K562 (cell line): ENCODE results near the gene ACSM5. TPM values are rescaled to one million over a fixed set of nuclear protein-coding genes. Genes with fewer than 3 reads are reported as not detected.

ENCODE experiments used
- ATAC-seq: fragments of 200-7000 bp; cut with Tn5 transposase; 3 replicates; pipeline ENCODE4 v1.9.1; 2020; ENCODE audit warnings: moderate library complexity
- BruUV-seq: library from RNA; stranded (reverse); fragments of 400-500 nt; replicated peaks from 2 replicates; lab custom pipeline; 2021; lab: Mats Ljungman, UMichigan
- CTCF ChIA-PET: fragments of 300-600 bp; formaldehyde crosslinking; extraction: SDS; loops from one replicate; lab custom pipeline; 2021; ENCODE audit warnings: low intra/inter-chr PET ratio; lab: Yijun Ruan, JAX
- POLR2A ChIA-PET: fragments of 300-600, 350-650 bp; sonication (Branson Sonifier 250); formaldehyde crosslinking; extraction: SDS; loops from one replicate; lab custom pipeline; 2021; ENCODE audit warnings: antibody characterized with exemption, inconsistent platforms; lab: Yijun Ruan, JAX
- DNase-seq, 4 experiments: peaks; one replicate each; pipeline versions ENCODE4 v3.0.0 to v3.0.0-alpha.2; 2011 to 2018; ENCODE audit warnings: low spot score in 3 of 4, mixed read lengths in 3 of 4; ENCODE audit errors: extremely low read depth in 1 of 4
- FAIRE-seq: peaks from 2 replicates; lab custom pipeline; 2011; peaks lifted over from hg19 to GRCh38; lab: Jason Lieb, UNC
- H2AFZ ChIP-seq: 2 replicates; pipeline ENCODE4 v1.6.0; 2011; ENCODE audit warnings: low read depth, low read length, control low read depth, inconsistent platforms
- H3K27ac ChIP-seq: fragments of 200-600 bp; 3 replicates; pipeline ENCODE4 v1.8.0; 2011; ENCODE audit warnings: low read depth, mild to moderate bottlenecking, control low read depth, inconsistent platforms, low read length, moderate library complexity, mixed read lengths; ENCODE audit errors: extremely low read depth
- H3K27me3 ChIP-seq, 2 experiments: fragments of 300-600 bp in 1 of 2; 2 replicates in 1 of 2; 3 replicates in 1 of 2; pipeline versions ENCODE4 v1.6.0 to v1.8.0; 2011; ENCODE audit warnings: inconsistent platforms in 2 of 2, low read length in 2 of 2, mild to moderate bottlenecking in 1 of 2, mixed read lengths in 1 of 2, moderate library complexity in 1 of 2; ENCODE audit not compliant: control insufficient read depth in 2 of 2, insufficient read depth in 2 of 2
- H3K36me3 ChIP-seq: fragments of 300-600 bp; 3 replicates; pipeline ENCODE4 v1.8.0; 2011; ENCODE audit warnings: mild to moderate bottlenecking, low read length, inconsistent platforms; ENCODE audit not compliant: control insufficient read depth, insufficient read depth
- H3K4me1 ChIP-seq, 2 experiments: fragments of 200-600 bp in 1 of 2; replicated peaks in 1 of 2; 2 replicates in 1 of 2; 3 replicates in 1 of 2; pipeline versions ENCODE4 v1.5.1 to v1.8.0; 2011; ENCODE audit warnings: inconsistent platforms in 2 of 2, low read length in 2 of 2, mild to moderate bottlenecking in 1 of 2, mixed read lengths in 1 of 2, moderate library complexity in 1 of 2; ENCODE audit not compliant: control insufficient read depth in 2 of 2, insufficient read depth in 2 of 2
- H3K4me2 ChIP-seq: 2 replicates; pipeline ENCODE4 v1.6.1; 2011; ENCODE audit warnings: low read length, control low read depth, inconsistent platforms, mixed read lengths; ENCODE audit not compliant: insufficient read depth
- H3K4me3 ChIP-seq: fragments of 200-600 bp; sonication (generic), shearing (Covaris generic); 2 replicates; pipeline ENCODE4 v1.5.1; 2016; ENCODE audit warnings: control low read depth, inconsistent platforms
- H3K79me2 ChIP-seq: fragments of 200-600 bp; 3 replicates; pipeline ENCODE4 v1.8.0; 2011; ENCODE audit warnings: low read length, inconsistent platforms; ENCODE audit not compliant: control insufficient read depth, insufficient read depth
- H3K9ac ChIP-seq, 2 experiments: 2 replicates each; pipeline versions ENCODE4 v1.6.0 to v1.6.1; 2011; ENCODE audit warnings: low read depth in 2 of 2, low read length in 2 of 2, control low read depth in 1 of 2, inconsistent platforms in 1 of 2, mild to moderate bottlenecking in 1 of 2, mixed read lengths in 1 of 2; ENCODE audit not compliant: insufficient read depth in 1 of 2
- H3K9me1 ChIP-seq: one replicate; pipeline ENCODE4 v1.6.0; 2011; ENCODE audit warnings: inconsistent platforms, mild to moderate bottlenecking, low read length, moderate library complexity; ENCODE audit not compliant: control insufficient read depth, insufficient read depth
- H3K9me3 ChIP-seq: replicated peaks from 2 replicates; pipeline ENCODE4 v1.5.1; 2011; ENCODE audit warnings: low read depth, low read length, inconsistent platforms; ENCODE audit not compliant: control insufficient read depth, insufficient read depth
- H4K20me1 ChIP-seq: replicated peaks from 2 replicates; pipeline ENCODE4 v1.6.1; 2011; ENCODE audit warnings: low read length, inconsistent platforms, mixed read lengths; ENCODE audit not compliant: control insufficient read depth, insufficient read depth
- ADNP ChIP-seq: fragments of 200-800 bp; sonication (Bioruptor generic); IDR thresholded peaks from 2 replicates; pipeline ENCODE4 v1.6.1; 2016; ENCODE audit warnings: missing genetic modification characterization, missing compliant biosample characterization
- ATF6 ChIP-seq: sonication (generic); formaldehyde crosslinking; IDR thresholded peaks from 2 replicates; pipeline ENCODE4 v1.4.0; 2020; ENCODE audit warnings: mild to moderate bottlenecking, missing genetic modification reagents
- FOXJ3 ChIP-seq: sonication (generic); formaldehyde crosslinking; IDR thresholded peaks from 2 replicates; pipeline ENCODE4 v1.4.0; 2020; ENCODE audit warnings: mild to moderate bottlenecking, missing genetic modification reagents
- GATA2 ChIP-seq: sonication (generic); formaldehyde crosslinking; IDR thresholded peaks from 2 replicates; pipeline ENCODE4 v1.4.0; 2020; ENCODE audit warnings: mild to moderate bottlenecking, missing genetic modification reagents
- GATAD2A ChIP-seq: fragments of 450-650 bp; IDR thresholded peaks from 2 replicates; pipeline ENCODE4 v1.6.1; 2017
- POLR2B ChIP-seq: fragments of 450-650 bp; IDR thresholded peaks from 2 replicates; pipeline ENCODE4 v1.6.1; 2018; ENCODE audit warnings: low read depth; ENCODE audit not compliant: partially characterized antibody
- TAF9B ChIP-seq: fragments of 450-650 bp; IDR thresholded peaks from 2 replicates; pipeline ENCODE4 v1.6.1; 2018; ENCODE audit warnings: mild to moderate bottlenecking; ENCODE audit not compliant: partially characterized antibody
- THRB ChIP-seq: fragments of 450-650 bp; formaldehyde crosslinking; conservative IDR thresholded peaks from 2 replicates; pipeline ENCODE4 v1.4.0; 2022; ENCODE audit warnings: mild to moderate bottlenecking, missing genetic modification characterization
- TSHZ1 ChIP-seq: fragments of 250-450 bp; sonication (Bioruptor Pico); IDR thresholded peaks from 2 replicates; pipeline ENCODE4 v1.4.0; 2020; ENCODE audit warnings: mild to moderate bottlenecking, moderate library complexity
- ZNF511 ChIP-seq: sonication (generic); formaldehyde crosslinking; IDR thresholded peaks from 2 replicates; pipeline ENCODE4 v1.8.0; 2022; ENCODE audit warnings: mild to moderate bottlenecking, missing genetic modification reagents
- ZNF780A ChIP-seq: fragments of 250-450 bp; sonication (Bioruptor Pico); IDR thresholded peaks from 2 replicates; pipeline ENCODE4 v1.5.0; 2021; ENCODE audit warnings: mild to moderate bottlenecking
- WGBS: fragments of 100-300 bp; shearing (Covaris generic); methylation state at CpG from one replicate; pipeline ENCODE4 v1.1.6; 2016; ENCODE audit warnings: low coverage, mixed read lengths; ENCODE audit not compliant: insufficient coverage; ENCODE audit errors: missing lambda C conversion rate; 5-methylcytosine and 5-hydroxymethylcytosine counted together
- in situ Hi-C: fragments of 300-500 bp; cut with MboI; formaldehyde crosslinking; loops from 4 replicates; pipeline ENCODE4 v1.15.0; 2018; ENCODE audit warnings: inconsistent platforms, mixed read lengths
- intact Hi-C: fragments of 100-400 bp; cut with micrococcal nuclease; formaldehyde crosslinking; loops from 2 replicates; pipeline ENCODE4 v1.14.2; 2022
- polyA plus RNA-seq, 8 experiments: library from polyadenylated mRNA; depleted of rRNA in 4 of 8; stranded (reverse) in 5 of 8; unstranded in 3 of 8; fragments of >200 nt; fragmentation: Nextera tagmentation in 2 of 8; fragmentation: Illumina TruSeq in 1 of 8; extraction: Ambion mirVana in 2 of 8; extraction: Trizol in 1 of 8; gene quantifications; 2 replicates each; pipeline versions ENCODE4 v1.2.1 to v1.2.3, GENCODE V29; 2011 to 2014; ENCODE audit warnings: inconsistent platforms in 1 of 8, missing spikeins in 1 of 8
- total RNA-seq, 7 experiments: library from RNA; depleted of rRNA in 6 of 7; stranded (reverse); fragments of >200 nt in 6 of 7; fragmentation: Illumina TruSeq in 2 of 7; extraction: Trizol in 2 of 7; gene quantifications; 2 replicates each; pipeline versions ENCODE4 v1.2.1 to v1.2.3, GENCODE V29; 2011 to 2021; ENCODE audit warnings: low replicate concordance in 1 of 7
- TF ChIP-seq, protein P1 (sequence below): fragments of 450-650 bp; formaldehyde crosslinking; IDR thresholded peaks from 2 replicates; pipeline ENCODE4 v1.4.0; 2022; ENCODE audit warnings: missing genetic modification characterization
- TF ChIP-seq, protein P2 (sequence below): fragments of 450-650 bp; formaldehyde crosslinking; IDR thresholded peaks from 2 replicates; pipeline ENCODE4 v1.4.0; 2020; ENCODE audit warnings: mild to moderate bottlenecking

The ACSM5 gene
- total and polyA plus RNA-seq, 9 of the 15 experiments (the other 6 are each of a cell fraction or from before 2014, with no cell fraction given) = not detected

DNA sequence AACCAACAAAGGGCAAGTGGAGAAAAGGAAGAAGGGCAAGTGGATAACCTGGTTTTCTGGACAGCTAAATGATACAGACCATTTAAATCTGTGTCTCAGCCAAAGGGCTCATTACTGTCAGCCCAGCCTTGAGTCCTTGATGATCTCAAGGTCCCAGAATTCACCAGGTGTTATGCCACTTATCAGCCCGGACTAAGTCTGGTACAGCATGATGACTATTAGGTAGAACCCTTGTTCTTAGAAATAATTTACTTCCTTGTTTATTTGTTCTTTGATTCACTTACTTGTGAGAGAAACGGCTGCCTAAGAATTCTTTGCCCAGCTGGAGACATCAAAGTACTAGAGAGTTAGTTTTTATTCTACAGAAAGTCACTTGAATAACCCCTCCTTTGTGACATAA lies 8.3 kb upstream of the ACSM5 start:
- CTCF ChIA-PET = no interaction called here
- no peak for TF ChIP-seq ZNF511 (CRISPR knock-in tag)
- no peak for TF ChIP-seq ATF6 (CRISPR knock-in tag)
- TF ChIP-seq FOXJ3 = no peak
- TF ChIP-seq THRB = no peak
- no peak for TF ChIP-seq ZNF780A (CRISPR knock-in tag)
- TF ChIP-seq, protein P1, sequence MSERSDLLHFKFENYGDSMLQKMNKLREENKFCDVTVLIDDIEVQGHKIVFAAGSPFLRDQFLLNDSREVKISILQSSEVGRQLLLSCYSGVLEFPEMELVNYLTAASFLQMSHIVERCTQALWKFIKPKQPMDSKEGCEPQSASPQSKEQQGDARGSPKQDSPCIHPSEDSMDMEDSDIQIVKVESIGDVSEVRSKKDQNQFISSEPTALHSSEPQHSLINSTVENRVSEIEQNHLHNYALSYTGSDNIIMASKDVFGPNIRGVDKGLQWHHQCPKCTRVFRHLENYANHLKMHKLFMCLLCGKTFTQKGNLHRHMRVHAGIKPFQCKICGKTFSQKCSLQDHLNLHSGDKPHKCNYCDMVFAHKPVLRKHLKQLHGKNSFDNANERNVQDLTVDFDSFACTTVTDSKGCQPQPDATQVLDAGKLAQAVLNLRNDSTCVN = no peak
- TF ChIP-seq GATA2 (CRISPR knock-in tag) = no peak
- TF ChIP-seq POLR2B = no peak
- TF ChIP-seq, protein P2, sequence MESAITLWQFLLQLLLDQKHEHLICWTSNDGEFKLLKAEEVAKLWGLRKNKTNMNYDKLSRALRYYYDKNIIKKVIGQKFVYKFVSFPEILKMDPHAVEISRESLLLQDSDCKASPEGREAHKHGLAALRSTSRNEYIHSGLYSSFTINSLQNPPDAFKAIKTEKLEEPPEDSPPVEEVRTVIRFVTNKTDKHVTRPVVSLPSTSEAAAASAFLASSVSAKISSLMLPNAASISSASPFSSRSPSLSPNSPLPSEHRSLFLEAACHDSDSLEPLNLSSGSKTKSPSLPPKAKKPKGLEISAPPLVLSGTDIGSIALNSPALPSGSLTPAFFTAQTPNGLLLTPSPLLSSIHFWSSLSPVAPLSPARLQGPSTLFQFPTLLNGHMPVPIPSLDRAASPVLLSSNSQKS (CRISPR knock-in tag) = no peak
- TF ChIP-seq ADNP (tag) = no peak
- TF ChIP-seq TSHZ1 (CRISPR knock-in tag) = no peak
- no peak for TF ChIP-seq GATAD2A
- TF ChIP-seq TAF9B = no peak

More for the DNA sequence above, 8.3 kb upstream of the ACSM5 start:
- POLR2A ChIA-PET = no interaction called here
- intact Hi-C loops = no loop called here
- H3K4me2 ChIP-seq = no peak overlapping the region
- no peak overlapping the region for H3K9ac ChIP-seq
- H3K4me1 ChIP-seq = no peaks in the 10 kb centered on the region
- BruUV-seq = no TSS peak
- H3K9me1 ChIP-seq = no peaks in the 10 kb centered on the region
- H3K79me2 ChIP-seq = no peaks in the 10 kb centered on the region
- 0% methylated on average over 2 of the region's 2 CpGs for WGBS
- H3K27me3 ChIP-seq = peaks cover 0 to 36% of the 10 kb centered on the region in 2 experiments; a peak in 3 of 5 replicates
- DNase-seq = no peak
- ATAC-seq = no peak
- no peak for FAIRE-seq
- H3K27ac ChIP-seq = no peak overlapping the region
- no peaks in the 10 kb centered on the region for H3K36me3 ChIP-seq
- H2AFZ ChIP-seq = no peak overlapping the region
- in situ Hi-C loops = no loop called here
- H3K9me3 ChIP-seq = no peaks in the 10 kb centered on the region
- no peak overlapping the region for H3K4me3 ChIP-seq
- H4K20me1 ChIP-seq = peaks cover 4% of the 10 kb centered on the region; the same call in 1 of the 2 replicates
